ENCODE data around the gene CTNNA1.
"Not testable (repeated sequence)": the region's sequence is repeated elsewhere in the genome, so short reads cannot be mapped to it uniquely, and the experiment has no call there.

The CTNNA1 gene

DNA sequence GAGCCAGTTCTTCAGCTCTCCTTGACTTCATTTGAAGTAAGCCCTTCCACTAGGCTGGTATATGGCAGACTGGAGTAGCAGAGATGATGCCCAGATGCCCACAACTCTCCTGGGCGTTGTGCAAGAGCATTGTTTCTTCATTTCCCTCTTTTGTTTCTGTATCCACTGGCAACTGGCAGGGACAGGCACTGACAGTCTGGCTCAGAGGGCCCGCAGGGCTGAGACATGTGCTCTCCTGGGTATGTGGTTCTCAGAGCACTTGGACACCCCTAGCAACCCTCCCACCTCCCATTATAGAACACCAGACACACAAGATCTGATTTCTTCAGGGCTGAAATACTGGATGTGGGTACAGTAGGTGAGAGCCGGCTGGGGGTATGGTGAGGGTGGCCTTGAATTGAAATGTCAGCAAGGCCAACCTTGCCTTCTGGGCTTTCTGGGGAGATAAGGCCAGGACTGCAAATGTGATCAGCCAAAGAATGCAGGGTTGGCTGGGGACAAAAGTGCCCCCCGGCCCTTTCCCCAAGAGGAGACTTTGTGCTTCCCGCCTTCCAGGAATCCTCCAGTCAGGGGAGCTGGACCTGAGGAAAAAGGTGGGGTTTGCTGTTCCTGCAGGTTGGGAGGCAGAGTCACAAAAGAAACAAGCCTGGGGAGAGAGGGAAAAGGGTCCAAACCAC lies 28.6 kb upstream of the CTNNA1 start:
- TF ChIP-seq, protein P1, sequence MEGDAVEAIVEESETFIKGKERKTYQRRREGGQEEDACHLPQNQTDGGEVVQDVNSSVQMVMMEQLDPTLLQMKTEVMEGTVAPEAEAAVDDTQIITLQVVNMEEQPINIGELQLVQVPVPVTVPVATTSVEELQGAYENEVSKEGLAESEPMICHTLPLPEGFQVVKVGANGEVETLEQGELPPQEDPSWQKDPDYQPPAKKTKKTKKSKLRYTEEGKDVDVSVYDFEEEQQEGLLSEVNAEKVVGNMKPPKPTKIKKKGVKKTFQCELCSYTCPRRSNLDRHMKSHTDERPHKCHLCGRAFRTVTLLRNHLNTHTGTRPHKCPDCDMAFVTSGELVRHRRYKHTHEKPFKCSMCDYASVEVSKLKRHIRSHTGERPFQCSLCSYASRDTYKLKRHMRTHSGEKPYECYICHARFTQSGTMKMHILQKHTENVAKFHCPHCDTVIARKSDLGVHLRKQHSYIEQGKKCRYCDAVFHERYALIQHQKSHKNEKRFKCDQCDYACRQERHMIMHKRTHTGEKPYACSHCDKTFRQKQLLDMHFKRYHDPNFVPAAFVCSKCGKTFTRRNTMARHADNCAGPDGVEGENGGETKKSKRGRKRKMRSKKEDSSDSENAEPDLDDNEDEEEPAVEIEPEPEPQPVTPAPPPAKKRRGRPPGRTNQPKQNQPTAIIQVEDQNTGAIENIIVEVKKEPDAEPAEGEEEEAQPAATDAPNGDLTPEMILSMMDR (IDR thresholded peaks at IDR 0.05; ENCODE audit: insufficient read depth, low read depth, low read length, missing control alignments), result no peak
- peak; percentile 90 for DNase-seq (ENCODE audit: low read depth)
- H3K4me3 ChIP-seq (ENCODE audit: low read length), result no peak overlapping the region

DNA sequence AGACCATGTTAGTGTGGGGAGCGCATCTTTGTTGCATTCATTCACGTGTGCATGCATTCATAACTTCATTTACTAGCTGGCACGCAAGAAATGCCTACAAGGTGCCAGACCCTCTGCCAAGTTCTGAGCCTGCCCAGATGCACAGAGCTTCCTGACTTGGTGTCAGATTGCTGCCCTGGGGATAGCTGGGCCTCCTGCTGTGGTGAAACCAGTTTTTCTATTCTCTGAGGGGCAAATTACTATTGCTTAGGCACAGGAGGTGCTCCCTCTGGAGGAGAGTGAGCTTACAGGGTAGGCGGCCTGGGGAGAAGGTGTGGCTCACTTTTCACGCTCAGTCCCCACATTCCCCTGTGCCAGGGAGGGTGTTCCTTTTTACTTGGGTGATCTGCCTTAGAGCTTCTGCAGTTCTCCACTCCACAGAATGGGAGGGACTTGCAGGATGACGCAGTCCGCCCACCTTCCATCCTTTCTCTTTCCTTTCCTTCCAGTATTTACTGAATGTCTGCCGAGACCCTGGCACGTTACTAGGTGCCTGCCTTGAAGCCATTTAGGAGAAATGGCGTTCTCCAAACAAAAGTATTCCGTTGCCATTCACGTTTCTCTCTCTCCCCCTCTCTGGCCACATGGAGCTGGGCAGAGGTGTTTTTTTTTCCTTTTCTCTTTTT lies 27.9 kb upstream of the CTNNA1 start:
- no peak overlapping the region for H3K4me3 ChIP-seq (ENCODE audit: low read length)
- TF ChIP-seq, protein P1 (IDR thresholded peaks at IDR 0.05; ENCODE audit: insufficient read depth, low read depth, low read length, missing control alignments), result peak; percentile 85
- peak; percentile 98 for DNase-seq (ENCODE audit: low read depth)

DNA sequence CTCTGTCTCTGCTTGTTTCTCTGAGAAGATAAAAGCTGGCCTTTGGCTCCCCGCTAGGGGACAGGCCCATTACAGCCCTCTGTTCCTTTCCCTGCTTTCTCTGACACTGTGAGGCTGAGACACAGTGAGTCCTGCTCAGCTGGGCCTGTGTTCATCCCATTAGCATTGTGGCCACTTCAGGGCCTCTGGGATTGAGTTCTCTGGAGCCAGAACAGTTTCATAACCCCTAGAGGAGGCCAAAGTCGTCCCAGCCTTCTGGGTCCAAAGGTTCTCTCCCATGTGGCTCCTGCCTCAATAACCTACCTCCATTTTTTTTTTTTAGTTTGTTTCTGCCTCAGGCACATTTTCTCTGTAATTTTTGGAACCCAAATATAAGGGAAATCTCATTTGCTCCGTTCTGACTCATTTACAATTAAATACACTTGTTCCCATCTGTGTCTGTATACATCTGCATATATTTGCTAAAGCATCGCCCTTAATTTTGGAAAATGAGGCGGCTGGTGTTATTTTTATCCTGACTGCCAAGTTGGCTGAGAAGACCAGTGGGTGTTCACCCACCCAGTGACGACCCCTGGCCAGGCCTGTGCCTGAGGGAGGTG lies 27.3 kb upstream of the CTNNA1 start:
- H3K4me3 ChIP-seq (ENCODE audit: low read length), result no peak overlapping the region
- TF ChIP-seq, protein P1 (IDR thresholded peaks at IDR 0.05; ENCODE audit: insufficient read depth, low read depth, low read length, missing control alignments), result no peak
- DNase-seq (ENCODE audit: low read depth), result no peak

DNA sequence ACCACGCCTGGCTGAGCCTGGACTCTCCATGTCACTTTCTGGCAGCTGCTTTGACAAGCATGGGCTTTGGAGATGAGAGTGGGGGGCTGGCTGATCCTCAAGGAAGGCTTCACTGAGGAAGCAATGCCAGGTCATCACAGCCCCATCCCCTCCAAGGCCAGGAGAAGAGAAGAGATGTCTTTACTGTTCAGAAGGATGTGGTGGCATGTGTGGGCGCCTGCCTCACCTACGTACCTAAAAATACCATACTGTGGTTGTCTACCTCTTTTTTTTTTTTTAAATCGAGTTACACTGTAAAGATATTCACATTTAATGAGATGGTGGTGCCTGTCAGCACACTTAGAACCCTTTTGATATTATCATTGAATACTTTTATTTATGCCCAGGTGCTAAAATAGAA lies 26.4 kb upstream of the CTNNA1 start:
- DNase-seq (ENCODE audit: low read depth), result no peak
- TF ChIP-seq, protein P1 (IDR thresholded peaks at IDR 0.05; ENCODE audit: insufficient read depth, low read depth, low read length, missing control alignments), result no peak
- no peak overlapping the region for H3K4me3 ChIP-seq (ENCODE audit: low read length)

DNA sequence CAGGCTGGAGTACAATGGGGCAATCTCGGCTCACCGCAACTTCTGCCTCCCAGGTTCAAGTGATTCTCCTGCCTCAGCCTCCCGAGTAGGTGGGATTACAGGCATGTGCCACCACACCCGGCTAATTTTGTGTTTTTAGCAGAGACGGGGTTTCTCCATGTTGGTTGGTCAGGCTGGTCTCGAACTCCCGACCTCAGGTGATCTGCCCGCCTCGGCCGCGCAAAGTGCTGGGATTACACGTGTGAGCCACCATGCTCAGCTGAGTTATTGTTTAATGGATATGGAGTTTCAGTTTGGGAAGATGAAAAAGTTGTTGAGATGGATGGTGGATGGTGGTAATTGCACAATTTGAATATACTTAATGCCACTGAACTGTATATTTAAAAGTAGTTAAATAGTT lies 22.7 kb upstream of the CTNNA1 start:
- not testable (repeated sequence) for H3K4me3 ChIP-seq (ENCODE audit: low read length); DNase-seq (ENCODE audit: low read depth)

DNA sequence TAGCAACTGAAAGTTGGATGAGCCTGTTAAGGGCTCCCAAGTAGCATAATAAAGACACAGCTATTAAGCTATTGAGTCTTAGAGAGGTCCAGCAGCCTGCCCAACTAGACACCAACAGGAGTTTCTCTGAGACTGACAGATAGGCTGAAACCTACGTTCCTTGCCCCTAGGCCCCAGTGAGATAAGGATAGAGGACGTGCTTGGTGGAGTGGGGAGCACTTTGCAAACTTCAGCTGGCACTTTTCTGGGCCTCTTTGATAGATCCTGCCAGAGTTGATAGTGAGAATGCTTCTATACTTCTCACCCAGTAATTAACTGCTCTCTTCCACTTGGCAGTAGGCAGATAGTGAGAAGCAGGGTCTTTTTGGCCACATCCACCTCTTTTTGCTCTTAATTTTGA lies 20.8 kb upstream of the CTNNA1 start:
- H3K4me3 ChIP-seq (ENCODE audit: low read length), result no peak overlapping the region
- DNase-seq (ENCODE audit: low read depth), result no peak
- TF ChIP-seq, protein P1 (IDR thresholded peaks at IDR 0.05; ENCODE audit: insufficient read depth, low read depth, low read length, missing control alignments), result no peak

DNA sequence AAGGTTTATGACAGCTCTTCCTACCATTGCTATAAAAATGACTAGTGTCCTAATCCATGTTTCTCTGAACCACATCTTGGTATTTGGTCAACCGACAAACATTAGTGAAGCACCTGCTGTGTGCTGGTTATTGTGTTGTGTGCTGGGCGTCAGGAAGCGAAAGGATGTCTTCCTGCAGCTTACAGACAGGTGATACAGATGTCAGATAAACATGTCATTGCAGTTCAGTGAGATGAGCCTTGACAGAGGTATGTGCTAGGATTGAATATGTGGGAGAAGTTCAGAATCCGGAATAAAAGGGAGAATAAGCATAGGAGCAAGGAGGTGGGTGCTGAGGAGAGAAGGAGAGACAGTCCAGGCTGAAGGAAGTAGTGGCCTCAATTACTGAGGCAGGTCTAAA lies 20.3 kb upstream of the CTNNA1 start:
- TF ChIP-seq, protein P1 (IDR thresholded peaks at IDR 0.05; ENCODE audit: insufficient read depth, low read depth, low read length, missing control alignments), result no peak
- no peak overlapping the region for H3K4me3 ChIP-seq (ENCODE audit: low read length)
- DNase-seq (ENCODE audit: low read depth), result no peak

Measured in epithelial cell of esophagus (primary cell).